Hematopoietic multipotent progenitor cell treated with erythropoietin and hydrocortisone succinate and interleukin-3 and kit ligand, for 17 days (in vitro differentiated cells): ENCODE measurements around the gene SEMA6B.
"Not testable (repeated sequence)": the region's sequence is repeated elsewhere in the genome, so short reads cannot be mapped to it uniquely, and the experiment has no call there.

Source experiments
- DNase-seq: peaks from one replicate; pipeline ENCODE4 v3.0.0-alpha.2; 2015; ENCODE audit warnings: low spot score

SEMA6B gene

GRCh38 chr19:4571305-4571917, 11.9 kb upstream of the SEMA6B start:
- DNase-seq, result no peak

- no peak for DNase-seq
These were observed 11.4 kb upstream of the SEMA6B start for GRCh38 chr19:4570916-4571304.

GRCh38 chr19:4570402-4570801, 10.9 kb upstream of the SEMA6B start:
- DNase-seq, result no peak

DNA sequence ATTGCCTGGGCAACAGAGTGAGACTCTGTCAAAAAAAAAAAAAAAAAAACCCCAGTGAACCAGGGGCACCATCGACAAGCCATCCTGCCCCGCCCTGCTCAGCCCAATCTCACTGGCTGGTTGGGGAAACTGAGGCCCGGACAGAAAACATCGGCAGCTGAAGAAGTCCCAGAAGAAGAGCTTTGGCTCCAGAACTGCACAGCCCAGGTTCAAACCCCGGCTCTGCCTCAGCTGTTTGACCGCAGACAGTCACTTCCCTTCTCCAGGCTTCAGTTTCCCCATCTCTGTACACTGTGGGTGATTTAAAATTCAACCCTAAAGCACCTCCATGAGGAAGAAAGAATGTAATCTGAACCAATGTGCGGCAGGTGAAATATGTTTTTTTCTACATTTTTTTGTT, 9.4 kb upstream of the SEMA6B start:
- DNase-seq, result no peak

DNA sequence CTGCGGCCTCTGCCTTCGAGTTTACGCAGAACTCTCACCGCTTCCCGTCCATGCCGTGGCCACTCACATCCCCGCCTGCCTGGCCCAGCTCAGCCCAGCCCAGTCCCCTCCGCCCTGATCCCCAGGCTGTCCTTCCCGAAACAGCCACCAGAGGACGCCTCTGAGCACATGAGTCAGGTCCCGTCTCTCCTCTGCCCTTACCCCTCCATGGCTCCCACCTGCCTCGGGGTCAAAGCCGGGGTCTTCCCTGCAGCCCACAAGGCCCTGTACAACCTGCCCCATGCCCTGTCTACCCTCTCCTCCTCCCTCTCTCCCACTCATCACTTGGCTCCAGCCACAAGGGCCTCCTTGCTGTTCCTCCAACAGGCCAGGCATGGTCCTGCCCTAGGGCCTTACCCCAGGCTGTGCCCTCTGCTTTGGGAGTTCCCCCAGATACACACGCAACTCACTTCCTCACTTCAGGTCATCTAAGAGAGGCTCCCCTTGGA, 8.1 kb upstream of the SEMA6B start:
- peak; percentile 63 for DNase-seq

DNA sequence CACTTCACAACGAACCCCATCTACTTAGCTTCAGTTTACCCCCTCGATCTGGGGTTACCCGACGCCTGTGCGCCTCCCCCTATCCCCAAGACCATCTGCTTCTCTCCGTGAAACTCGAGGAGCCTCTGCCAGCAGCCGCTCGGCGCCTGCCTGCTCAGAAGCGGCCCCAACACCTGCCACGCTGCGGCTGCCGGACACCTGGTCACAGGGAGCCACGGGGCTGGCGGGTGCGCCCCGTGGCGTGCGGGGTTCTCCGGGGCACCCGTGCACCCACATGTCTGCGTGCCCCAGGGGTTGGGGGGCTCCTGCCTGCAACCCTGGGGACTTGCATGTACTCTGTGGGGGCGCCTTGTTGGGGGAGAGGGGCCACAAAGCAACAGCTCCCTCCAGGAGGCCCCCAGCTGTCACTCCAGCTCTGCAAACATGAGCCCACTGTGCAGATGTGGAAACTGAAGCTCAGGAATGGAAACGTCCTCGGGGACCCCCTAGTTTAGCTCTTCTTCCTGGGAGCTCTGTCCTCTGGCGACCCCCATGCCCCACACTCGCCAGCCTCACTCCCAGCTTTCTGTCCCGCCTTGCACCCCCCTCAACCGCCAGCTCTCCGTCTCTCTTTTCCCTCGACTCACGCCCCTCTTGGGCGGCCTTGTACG, 7.0 kb upstream of the SEMA6B start:
- no peak for DNase-seq

GRCh38 chr19:4563562-4563961, 4.1 kb upstream of the SEMA6B start:
- DNase-seq, result not testable (repeated sequence)

- DNase-seq, result not testable (repeated sequence)
These were observed 2.6 kb upstream of the SEMA6B start for GRCh38 chr19:4562085-4562484.

DNA sequence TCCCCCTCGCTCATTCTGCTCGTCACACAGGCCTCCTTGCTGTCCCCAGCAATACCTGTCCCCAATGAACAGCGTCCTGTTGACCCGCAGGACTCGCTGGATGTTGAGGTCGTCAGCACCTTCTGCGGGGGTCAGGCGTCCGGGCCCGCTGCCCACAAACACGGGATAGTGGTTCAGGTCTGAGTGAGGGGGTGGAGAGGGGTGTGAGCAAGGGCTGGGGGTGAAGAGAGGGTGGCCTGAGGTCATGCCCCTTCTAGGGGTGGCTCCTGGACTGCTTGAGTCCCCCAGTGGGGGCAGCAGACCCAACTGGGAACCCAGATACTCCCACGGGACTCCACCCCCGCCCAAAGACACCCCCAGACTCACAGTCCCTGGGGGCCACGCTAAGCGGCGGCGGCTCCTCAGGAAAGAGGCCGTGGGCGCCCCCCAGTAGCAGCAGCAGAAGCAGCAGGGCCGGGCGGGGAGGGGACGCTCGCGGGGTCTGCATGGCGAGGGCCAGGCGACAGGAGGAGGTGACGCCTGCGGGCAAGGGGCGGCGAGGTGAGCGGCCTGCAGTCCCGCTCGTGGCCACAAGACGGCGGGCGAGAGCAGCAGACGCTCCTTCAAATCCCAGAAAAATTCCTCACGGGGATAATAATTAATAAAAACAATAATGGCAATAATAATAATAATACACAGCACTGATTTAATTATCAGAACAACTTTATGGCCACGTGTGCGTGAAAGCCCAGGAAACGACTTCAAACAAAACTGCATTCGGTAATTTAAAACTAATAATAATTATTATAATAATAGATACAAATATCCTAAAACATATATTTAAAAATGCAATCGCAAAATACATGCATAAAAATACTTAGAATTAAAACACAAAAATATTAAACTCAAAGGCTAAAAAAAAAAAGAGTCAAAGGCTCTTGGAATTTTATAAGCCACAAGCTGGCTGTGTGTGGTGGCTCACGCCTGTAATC, 1.2 kb downstream of the SEMA6B start:
- peak; percentile 30 for DNase-seq

DNA sequence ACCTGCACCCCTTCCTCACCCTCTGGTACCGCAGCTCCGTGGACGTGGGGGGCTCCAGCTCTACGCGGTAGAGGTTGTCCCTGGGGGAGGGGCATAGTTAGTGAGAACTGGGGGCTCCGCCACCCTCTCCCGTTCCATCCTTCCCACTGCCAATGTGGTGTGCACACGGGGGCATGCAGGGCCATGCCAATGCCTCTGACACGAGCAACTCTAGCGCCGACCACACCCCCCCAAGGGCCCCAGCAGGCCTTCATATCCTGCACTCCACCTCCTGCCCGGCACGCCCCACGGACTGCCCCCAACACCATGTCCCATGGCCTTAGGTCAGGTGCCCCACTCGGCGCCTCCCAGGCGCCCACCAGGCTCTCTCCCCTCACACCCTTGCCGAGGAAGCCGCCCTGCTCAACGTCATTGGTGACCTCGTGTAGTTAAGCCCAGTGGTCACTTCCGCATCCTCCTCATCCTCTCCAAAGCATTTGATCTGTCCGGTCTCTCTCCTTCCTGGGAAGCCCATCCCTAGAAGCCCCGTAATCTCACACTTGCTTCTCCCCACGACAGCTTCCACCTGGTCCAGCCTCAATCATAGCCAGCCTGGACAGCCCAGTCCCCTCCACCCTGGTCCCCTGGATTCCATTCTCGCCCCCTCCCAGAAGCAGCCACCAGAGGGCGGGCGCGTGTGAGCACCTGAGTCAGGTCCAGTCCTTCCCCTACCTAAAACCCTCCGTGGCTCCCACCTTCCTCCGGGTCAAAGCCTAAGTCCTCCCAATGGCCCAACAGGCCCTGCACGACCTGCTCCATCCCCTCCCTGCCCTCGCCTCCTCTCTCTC, 2.1 kb downstream of the SEMA6B start:
- no peak for DNase-seq

GRCh38 chr19:4556597-4557127, 2.8 kb downstream of the SEMA6B start:
- DNase-seq, result peak; percentile 75

- DNase-seq, result peak; percentile 80
These were observed 3.6 kb downstream of the SEMA6B start for GRCh38 chr19:4555657-4556561.

- no peak for DNase-seq
These were observed 4.8 kb downstream of the SEMA6B start for GRCh38 chr19:4554717-4555116.

DNA sequence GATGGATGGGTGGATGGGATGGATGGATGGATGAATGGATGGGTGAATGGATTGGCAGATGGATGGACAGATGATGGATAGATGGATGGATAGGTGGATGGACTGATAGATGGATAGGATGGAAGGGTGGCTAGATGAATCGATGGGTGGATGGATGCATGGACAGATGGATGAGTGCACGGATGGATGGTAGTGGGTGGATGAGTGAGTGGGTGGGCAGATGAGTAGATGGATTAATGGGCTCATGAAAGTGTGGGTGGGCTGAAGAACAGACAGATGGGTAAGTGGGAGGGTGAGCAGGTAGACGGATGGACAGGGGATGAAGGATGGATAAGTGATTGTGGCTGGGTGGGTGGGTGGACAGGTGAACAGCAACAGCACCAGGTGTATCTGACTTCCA, 5.7 kb downstream of the SEMA6B start:
- DNase-seq, result no peak

DNA sequence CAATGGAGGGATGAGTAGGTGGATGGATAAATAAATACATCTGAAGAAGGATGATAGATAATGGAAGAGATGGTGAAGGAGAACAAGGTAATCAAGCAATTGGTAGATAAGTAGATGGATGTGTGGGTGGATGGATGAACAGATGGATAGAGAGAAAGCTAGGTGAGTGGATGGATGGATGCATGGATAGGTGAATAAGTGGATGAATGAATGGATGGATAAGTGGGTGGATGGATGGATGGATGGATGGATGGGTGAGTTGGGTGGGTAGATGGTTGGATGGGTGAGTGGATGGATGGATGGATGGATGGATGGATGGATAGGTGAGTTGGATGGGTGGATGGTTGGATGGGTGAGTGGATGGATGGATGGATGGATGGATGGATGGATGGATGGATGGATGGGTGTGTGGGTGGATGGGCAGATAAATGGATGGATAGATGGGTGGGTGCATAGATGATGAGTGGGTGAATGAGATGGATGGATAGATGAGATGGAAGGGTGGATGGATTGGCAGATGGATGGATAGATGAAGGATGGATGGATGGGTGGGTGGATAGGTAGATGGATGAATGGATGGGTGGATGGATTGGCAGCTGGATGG, 6.3 kb downstream of the SEMA6B start:
- no peak for DNase-seq

DNA sequence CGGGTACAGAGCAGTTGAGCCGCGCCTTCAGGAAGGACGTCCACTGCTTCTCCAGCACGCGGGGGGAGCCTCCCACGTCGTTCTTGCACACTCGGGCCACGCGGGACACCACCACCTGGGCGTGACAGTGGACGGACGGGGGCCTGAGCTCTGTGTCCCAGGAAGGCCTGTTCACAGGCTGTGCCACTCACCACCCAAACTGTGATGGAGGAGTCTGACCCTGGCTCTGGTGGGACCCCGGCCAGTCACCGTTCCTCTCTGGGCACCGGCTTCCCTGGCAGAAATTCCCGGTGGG, 7.0 kb downstream of the SEMA6B start:
- DNase-seq, result no peak

DNA sequence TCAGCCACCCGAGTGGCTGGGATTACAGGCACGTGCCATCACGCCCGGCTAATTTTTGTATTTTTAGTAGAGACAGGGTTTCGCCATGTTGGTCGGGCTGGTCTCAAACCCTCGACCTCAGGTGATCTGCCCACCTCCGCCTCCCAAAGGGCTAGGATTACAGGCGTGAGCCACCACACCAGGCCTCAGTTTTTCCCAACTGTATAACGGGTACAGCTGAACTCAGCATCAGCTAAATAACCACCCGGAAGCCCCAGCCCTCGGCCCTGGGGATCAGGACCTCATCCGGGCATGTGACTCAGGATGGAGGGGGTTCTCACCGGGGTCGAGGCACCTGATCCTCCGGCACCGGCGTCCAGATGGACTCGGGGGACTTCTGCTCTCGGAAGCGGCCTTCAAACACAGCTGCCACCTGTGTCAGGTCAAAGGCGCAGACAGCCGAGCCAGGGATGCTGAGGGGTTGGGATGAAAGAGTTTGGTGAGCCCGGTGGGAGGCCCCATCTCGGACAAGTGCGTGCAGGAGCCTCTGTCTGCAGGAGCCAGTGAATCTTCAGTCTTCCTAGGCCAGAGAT, 8.9 kb downstream of the SEMA6B start:
- DNase-seq, result no peak

GRCh38 chr19:4550018-4550417, 9.5 kb downstream of the SEMA6B start:
- no peak for DNase-seq

- DNase-seq, result no peak
These were observed 11.3 kb downstream of the SEMA6B start for GRCh38 chr19:4548238-4548584.
